NCI-H2196 (cell line): ENCODE measurements around the gene NXPH1.
A peak's percentile ranks its signal among the peaks of the same experiment; 100 is the strongest.

Source experiments
- DNase-seq: peaks from one replicate; lab custom pipeline; 2025; ENCODE audit not compliant: unreplicated experiment; lab: John Stamatoyannopoulos, UW

The NXPH1 gene

DNA sequence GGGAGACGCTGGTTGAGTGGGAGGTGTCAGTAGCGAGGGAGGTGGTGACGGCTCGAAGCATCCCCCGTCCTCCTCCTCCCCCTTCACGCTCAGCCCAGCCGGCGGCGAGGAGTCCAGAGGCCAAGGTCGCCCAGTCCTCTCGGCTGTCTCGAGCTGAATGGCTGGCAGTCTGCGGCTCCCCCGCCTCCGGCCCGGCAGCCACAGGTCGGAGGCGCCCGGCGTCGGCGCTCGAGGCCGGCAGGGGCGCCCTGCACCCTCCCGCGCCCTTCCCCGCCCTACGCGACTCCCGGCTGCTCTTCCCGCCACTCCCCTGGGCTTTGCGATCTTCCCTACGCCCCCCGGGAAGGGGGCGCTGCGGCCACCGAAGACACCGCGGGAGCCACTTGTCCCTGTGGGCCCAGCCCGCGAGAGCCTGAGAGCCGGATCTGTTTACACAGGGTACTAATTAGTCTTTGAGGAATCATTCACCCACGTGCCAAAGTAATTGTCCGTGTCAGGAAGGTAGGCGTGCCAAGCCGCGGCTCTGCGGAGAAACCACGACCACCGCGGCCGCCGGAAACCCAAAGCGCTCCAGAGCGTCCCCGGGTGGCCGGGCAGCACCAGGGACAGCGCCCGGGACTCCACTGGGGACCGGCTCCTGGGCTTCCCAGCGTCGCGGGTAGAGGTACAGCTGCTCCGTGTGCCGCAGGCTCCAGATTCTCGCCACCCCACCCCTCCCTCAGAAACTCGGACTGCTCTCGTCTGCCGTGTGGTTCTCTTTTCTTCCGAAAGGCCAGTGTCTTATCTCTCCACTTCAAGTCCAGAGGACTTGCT is at the start of gene NXPH1:
TSS of gene NXPH1 (plus strand) at position 133 of the 813 bp plus-strand sequence.
- DNase-seq: peak; percentile 60

DNA sequence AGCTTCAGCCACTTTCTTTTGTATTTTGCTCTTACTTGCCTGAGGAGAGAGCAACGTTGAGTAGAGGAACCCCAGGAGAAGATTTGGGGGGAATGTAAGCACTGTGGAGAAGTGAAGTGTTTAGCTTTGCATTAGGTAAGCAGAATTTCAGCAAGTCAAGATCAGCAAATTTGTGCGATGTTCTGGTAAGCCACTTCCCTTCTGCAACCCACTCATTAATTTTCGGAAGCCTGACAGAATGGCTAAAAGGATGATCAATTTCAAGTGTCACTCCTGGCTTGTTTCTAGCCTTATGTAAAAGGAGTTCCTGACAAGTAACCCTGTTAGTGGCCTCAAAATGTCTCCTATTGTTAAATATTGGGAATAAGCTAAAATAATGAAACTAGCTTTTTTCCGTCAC is 48.5 kb upstream of the NXPH1 start:
- no peak for DNase-seq

DNA sequence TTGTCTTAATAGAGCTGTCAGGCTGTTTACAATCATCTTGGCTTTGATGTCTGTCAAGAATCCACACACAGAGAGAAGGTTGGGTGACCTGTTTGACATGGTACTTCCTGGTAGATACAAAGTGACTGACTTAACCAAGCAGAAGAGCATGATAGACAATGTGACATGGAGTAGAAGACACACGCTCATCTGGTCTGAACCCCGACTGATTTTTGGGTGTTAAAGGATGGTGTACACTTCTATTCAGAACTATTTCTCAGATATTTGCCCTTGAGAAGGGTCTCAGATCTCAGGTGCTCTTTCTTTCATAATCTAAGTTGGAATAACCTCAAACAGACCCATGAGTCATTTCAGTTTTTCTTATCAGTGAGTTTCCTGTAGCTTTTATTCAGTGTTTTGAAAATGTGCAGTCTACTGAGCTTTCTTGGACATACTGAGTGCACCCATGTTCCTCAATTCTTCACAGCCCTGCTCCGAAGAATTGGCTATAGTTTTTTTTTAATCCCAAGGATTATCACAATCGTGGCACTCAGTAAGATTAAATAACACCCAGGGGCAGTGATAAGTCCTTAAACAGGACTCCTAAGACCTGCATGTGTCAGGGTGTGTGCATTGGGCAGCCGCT is 46.4 kb upstream of the NXPH1 start:
- no peak for DNase-seq

DNA sequence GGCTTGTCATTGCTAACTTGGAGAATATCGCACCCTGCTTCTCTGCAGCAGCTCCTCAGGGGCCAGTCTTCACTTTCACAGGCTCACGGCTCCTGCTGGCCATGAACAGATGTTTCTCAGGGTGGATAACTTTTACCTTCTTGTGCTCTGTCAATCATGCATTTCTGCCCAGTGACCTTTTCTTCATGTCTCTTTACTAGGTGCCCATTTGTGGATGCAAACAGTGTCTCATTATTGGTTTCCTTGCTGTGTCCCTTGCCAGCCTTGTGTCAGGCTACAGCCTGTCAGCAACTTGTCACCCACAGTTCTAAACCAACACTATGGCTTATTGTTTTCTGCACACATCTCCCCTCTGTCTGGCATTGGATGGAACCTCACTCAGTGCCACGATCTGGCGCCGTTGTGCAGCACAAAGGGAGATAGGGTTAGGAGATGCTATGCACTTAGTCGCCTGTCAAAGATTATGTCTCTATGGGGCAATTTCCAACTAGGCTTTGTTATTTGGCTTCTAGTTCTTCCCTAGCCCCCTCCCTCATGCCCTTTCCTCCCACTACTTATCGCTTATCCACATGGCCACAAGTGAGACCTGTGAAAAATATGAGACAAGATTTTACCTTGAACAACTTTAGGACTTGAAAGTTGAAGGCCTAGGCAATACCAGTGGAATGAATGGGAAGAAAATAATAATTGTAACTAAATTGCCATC is 45.7 kb upstream of the NXPH1 start:
- no peak for DNase-seq

DNA sequence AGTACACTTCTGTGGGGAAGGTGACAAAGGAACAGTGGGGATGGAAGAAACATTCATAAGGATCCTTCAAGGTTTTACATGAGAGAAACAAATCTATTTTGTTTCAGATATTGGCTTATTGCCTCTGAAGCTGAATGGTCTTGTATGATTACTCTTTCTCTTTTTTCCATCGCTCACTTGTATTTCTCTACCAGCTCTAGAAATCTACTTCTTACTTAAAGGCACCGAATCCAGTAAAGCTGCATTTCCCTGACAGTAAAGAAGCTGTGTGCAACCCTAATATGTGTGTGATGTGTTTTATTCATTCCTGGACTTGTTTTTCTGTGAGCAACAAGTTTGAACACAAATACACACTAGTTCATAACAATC is 45.2 kb upstream of the NXPH1 start:
- no peak for DNase-seq

DNA sequence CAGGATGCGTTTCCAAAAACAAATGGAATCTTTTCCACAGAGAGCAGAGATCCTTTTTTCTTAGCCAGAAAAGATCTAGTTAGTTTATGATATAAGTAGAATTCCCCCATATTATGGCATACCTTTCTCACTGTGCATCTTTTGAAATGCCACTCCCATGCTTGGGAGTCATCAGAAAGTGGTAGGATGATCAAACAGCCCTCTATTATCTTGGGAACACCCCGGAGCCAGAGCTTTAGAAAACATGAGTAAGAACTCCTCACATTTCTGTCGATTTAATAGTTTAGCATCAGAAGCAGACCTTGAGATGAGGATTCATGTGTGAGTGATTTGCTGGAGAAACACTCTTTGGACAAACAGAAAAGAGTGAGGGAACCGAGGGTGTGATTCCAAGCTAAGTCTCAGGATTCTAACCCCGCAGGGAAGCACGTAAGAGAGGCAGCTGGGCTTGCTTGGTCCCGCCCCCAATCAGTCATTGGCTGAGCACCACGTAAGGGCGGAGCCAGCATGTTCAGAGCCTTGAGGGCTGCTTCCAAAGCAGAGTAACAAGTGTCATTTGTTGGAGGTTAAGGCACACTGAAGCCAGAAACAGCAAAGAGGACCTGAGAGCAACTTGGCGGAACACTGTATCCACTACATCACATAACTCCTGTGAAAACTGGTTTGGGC is 43.7 kb upstream of the NXPH1 start:
- DNase-seq: no peak

DNA sequence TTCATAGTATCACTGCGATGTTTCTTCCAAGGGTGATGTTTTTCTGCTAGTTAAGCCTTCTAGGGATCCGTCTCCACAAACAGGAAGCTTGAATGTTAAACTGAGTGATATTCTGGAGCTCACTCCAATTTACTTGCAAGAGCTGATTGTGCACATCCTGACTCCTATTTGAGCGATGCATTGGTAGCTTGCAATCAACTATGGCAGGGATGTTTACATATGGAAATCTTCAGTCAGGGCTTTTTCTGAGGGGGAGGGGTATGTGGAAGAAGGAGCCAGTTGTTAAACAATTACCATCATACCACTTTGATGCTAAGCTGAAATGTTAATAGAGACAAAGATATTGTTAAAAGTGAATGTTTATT is 43.2 kb upstream of the NXPH1 start:
- no peak for DNase-seq

DNA sequence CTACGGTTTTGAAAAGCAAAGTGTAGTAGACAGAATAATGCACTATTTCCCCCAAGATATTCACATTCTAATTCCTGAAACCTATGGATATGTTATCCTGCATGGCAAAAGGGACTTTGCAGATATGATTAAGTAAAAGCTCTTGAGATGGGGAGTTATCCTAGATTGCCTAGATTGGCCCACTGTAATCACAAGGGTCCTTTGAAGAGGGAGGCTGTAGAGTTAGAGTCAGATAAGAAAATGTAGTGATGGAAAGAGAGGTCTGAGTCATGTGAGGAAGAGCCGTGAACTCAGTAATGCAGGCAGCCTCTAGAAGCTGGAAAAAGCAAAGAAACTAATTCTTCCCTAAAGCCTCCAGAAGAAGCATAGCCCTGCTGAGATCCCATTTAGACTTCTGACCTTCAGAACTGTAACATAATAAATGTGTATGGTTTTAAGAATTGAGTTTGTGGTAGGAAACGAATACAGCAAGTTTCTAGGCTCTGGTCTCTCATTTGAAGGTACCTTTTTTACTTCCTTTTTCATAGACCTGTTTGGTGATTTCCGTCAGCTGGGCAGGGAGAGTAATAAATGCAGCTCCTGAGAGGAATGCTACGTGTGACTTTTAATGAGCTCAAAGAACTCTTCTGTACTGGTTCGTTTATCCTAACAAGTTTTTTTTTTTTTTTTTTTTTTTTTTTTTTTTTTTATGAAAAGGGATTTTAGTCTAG is 41.9 kb upstream of the NXPH1 start:
- DNase-seq: no peak

DNA sequence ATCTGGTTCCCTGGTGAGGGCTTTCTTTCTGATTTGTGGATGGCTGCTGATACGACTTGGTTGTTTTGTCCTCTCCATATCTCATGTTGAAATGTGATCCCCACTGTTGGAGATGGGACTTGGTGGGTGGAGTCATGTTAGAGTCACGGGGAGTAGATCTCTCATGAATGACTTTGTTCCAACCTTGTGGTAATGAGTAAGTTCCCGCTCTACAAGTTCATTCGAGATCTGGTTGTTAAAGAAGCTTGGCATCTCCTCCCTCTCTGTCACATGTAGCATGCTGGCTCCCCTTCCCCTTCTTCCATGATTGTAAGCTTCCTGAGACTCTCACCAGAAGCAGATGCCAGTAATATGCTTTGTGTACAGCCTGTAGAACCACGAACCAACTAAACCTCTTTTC is 37.1 kb upstream of the NXPH1 start:
- DNase-seq: no peak

DNA sequence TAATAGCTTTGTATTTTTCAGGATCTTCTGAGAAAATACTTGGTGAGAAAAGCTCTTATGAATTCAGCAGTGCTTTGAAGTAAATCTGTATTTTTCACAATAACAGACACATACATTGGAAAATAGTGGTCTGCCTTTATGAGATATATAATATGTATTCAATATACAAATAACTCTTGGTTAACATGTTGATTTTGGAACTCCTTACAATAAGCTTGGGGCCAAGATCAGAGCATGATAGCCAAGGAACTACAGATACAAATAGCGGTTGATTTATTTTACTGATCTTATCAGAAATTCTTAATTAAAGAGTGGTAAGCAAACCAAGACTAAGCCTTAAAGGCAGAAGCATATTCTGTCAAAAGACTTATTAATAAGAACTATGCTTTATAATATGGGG is 24.5 kb upstream of the NXPH1 start:
- DNase-seq: no peak

DNA sequence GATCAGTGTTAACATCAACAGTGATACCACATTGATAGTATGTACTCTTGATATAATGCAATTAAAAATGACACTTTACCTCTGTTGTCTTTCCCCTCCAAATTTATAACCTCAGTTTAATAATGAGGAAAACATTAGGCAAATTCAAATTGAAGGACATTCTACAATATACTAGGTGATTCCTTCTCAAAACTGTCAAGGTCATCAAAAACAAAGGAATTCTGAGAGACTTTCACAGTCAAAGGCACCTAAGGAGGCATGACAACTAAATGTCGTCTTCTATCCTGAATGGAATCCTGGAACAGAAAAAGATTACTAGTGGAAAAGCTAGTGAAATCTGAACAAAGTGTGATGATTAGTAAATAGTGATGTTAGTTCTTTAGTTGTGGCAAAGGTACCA is 22.3 kb upstream of the NXPH1 start:
- no peak for DNase-seq

DNA sequence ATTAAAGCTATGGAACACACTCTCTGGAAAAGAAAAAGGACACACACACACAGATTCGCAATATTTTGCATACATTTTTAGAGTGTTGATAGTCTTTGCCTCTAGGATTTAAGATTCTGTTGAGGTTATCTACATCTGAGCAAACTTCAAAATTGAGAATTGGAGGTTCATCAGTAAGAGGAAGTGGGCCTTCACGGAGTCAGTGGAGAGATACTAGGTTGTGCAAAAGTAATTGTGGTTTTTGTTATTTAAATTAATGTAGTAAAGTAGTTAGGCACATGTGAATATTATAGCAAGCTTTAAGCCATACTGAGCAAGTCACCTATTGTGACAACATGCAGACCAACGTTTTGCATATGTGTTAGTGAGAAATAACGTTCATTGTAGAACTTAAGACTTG is 19.8 kb upstream of the NXPH1 start:
- no peak for DNase-seq

DNA sequence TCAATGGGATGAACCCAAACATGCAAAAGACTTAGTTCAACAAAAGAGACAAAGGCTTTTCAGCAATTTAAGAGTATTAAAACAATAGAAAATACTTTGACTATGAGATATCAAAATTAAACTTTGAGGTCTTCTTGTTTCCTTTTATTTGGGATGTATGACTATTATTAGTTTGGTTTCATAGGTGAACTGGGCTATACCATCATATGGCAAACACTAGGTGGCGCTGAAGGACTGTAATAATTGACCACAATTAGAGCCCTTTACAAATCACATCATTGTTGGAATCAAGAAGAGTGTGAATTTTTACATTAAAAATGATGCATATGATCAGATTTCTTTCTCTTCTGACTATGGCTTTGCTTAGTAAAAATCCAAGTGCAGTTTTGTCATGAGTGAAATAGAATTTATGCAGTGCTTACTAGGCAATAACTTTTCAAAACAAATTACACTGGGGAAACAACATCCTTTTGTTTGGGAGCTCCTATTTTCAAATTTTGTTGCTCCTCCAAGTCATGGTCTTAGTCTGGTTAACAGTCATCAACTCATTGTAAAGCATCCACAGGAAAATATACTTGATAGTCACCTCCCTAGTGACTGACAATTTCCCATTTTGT is 14.7 kb upstream of the NXPH1 start:
- peak; percentile 87 for DNase-seq

DNA sequence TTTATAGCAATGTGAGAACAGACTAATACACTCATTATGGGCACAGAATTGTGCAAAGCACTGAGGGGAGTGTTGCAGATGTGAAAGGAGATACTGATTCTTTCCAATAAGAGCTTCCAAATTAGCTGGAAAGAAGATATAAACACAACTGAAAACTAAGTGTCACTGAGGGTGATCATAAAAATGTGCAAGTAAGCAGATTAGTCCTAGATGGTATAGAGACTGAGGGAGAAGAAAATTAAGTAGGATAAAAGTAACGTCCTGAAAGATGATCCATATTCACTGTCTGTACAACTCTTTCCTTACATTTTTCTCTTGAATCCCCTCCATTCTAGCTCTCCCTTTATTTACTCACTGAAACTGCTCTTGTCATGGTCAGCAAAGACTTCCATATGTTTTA is 11.2 kb upstream of the NXPH1 start:
- no peak for DNase-seq

DNA sequence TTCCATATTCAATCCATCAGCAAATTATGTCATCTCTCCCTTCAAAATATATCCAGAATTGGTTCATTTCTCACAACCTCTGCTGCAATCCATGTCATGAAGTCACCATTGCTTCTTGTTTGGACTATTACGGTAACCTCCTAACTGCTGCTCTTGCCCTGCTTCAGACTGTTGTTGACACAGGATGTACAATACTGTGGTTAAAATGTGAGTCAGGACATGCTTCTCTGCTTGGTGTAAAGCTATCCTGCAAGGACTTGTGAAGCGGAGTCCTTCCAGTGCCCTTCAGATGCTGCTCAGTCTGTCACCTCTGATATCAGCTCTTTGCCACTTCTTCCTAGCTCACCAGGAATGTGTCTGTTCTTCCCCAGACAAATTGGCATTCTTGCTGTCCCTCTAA is 10.4 kb upstream of the NXPH1 start:
- DNase-seq: no peak

DNA sequence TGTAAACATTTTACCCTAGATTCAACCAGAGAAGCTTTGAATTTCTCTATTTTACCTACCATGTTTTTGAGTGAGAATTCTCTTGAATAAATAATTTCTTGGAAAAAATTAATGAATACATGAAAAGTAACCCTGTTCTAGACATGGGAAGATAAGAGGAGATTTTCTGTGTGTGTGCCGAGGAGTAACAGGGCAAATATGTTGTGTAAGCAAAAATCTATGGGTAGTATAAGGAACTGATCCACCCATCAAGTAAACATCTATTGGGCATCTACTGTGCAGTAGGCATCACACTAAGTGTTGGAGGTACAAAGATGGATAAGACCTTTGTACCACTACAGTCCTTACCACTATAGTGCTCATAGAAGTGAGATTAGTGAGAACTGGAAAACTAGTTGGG is 8.2 kb upstream of the NXPH1 start:
- DNase-seq: no peak

DNA sequence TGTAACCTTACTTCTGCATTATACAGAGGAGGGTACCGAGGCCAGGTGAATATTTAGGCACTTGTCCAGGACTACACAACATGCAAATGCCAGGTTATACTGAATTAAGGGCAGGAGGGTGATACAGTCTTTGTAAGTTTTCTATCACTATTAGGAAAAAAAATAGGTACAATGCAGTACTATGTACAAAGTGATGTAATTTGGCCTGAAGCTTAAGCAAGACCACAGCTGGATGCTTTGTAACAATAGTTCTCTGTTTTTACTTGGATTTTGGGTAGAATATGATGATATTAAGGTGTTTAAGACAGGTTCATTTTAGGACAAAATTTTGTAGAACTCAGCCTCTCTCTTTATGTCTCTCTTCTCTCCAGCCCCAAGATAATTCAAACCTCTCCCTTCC is 2.8 kb upstream of the NXPH1 start:
- DNase-seq: no peak

DNA sequence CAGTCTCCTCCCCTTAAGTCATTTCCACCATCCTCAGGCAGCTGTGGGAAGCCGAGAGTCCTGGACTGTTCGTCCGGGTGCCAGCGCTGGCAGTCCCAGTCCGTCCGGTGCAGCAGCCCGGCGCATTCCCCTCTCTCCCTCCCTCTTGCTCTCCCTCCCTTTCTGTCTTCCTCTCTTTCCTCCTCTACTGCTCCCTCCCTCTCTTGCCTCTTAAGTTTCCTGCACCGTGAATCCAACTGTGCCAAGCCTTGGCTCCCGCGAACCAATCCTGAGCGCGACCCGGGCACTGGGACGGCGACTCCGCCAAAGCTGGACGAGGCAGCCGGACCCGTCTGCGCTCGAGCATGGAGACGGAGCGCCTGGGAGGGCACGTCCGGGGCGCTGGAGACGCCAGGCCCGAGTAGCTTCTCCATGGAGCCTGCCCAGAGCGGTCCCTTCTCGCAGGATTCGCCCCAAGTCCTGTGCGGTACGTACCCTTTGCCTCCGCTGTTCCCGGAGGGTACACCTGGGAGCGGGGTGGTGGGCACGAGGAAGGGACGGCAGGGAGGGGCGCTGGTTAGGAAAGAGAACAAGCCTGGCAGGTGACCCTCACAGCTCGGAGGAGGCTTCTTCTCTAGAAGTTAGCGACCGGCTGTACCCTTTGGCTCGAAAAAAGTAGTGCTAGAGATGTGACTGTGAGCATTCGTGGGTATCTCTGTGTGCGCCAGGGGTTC is 1.0 kb downstream of the NXPH1 start:
- no peak for DNase-seq

DNA sequence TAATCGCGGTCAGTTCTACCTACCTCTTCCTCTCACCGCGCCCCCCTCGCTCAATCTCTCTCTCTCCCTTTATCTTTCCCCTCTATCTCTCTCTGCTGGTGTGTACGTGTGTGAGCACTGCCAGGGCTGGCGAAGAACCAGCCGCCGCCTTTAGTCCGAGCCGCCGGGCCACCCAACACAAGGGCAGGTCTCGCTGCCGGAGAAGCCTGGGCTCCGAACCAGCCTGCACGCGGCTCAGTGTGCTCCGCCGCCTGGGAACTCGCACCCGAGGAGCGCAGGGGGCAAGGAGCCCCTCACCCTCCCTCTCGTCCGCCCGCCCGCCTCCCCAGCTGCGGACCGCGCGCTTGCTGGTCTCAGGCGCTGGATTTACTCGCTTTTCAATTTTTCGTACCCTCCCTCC is 1.7 kb downstream of the NXPH1 start:
- no peak for DNase-seq
